H1 (cell line): ENCODE measurements around the gene NBPF19. TPM values are rescaled to one million over a fixed set of nuclear protein-coding genes. Genes with fewer than 3 reads are reported as not detected.
"Not testable (repeated sequence)": the region's sequence is repeated elsewhere in the genome, so short reads cannot be mapped to it uniquely, and the experiment has no call there.

ENCODE experiments used
- CTCF ChIA-PET: fragments of 300-600 bp; sonication (Branson Sonifier 250); formaldehyde crosslinking; loops from one replicate; lab custom pipeline; 2021; ENCODE audit not compliant: partially characterized antibody; lab: Charles Lee
- POLR2A ChIA-PET: fragments of 300-600 bp; sonication (Branson Sonifier 250); formaldehyde crosslinking; loops from one replicate; lab custom pipeline; 2021; ENCODE audit warnings: inconsistent platforms; ENCODE audit not compliant: partially characterized antibody; lab: Charles Lee
- DNase-seq, 2 experiments: peaks; one replicate each; pipeline versions ENCODE4 v3.0.0 to v3.0.0-alpha.2; 2010 to 2022; ENCODE audit warnings: low spot score in 2 of 2, low read depth in 1 of 2, mixed read lengths in 1 of 2
- FAIRE-seq: peaks from 2 replicates; lab custom pipeline; 2011; peaks lifted over from hg19 to GRCh38; lab: Jason Lieb, UNC
- H2AFZ ChIP-seq: 2 replicates; pipeline ENCODE4 v1.8.1; 2012; ENCODE audit warnings: low read length, inconsistent platforms
- H2AK5ac ChIP-seq: 2 replicates; pipeline ENCODE4 v1.6.1; 2013; ENCODE audit warnings: low read depth, low read length
- H2BK120ac ChIP-seq: replicated peaks from 2 replicates; pipeline ENCODE3; 2013; ENCODE audit warnings: low read depth, low read length, inconsistent platforms
- H2BK12ac ChIP-seq: 2 replicates; pipeline ENCODE4 v1.6.1; 2013; ENCODE audit warnings: low read depth, low read length
- H2BK15ac ChIP-seq: 2 replicates; pipeline ENCODE4 v1.6.1; 2013; ENCODE audit warnings: low read length
- H2BK20ac ChIP-seq: 2 replicates; pipeline ENCODE4 v1.6.1; 2013; ENCODE audit warnings: low read length
- H2BK5ac ChIP-seq: 2 replicates; pipeline ENCODE4 v1.6.1; 2013; ENCODE audit warnings: low read depth, low read length
- H3K14ac ChIP-seq: 2 replicates; pipeline ENCODE4 v1.6.1; 2013; ENCODE audit warnings: inconsistent platforms; ENCODE audit not compliant: insufficient read length
- H3K18ac ChIP-seq: 2 replicates; pipeline ENCODE4 v1.6.1; 2013; ENCODE audit warnings: low read length; ENCODE audit errors: extremely low read depth
- H3K23ac ChIP-seq: 2 replicates; pipeline ENCODE4 v1.6.1; 2013; ENCODE audit warnings: inconsistent platforms; ENCODE audit not compliant: insufficient read length
- H3K23me2 ChIP-seq: 2 replicates; pipeline ENCODE4 v1.6.1; 2013; ENCODE audit warnings: low read depth, low read length
- H3K27ac ChIP-seq: 2 replicates; pipeline ENCODE4 v1.6.1; 2011; ENCODE audit warnings: low read depth, low read length, inconsistent platforms
- H3K27me3 ChIP-seq, 4 experiments: replicated peaks in 1 of 4; 1 replicate in 1 of 4; 2 replicates in 3 of 4; pipeline versions ENCODE4 v1.6.1 to v1.8.1; 2011 to 2013; ENCODE audit warnings: low read length in 3 of 4, mild to moderate bottlenecking in 3 of 4, inconsistent platforms in 2 of 4, mixed read lengths in 2 of 4, moderate library complexity in 1 of 4; ENCODE audit not compliant: control insufficient read depth in 3 of 4, insufficient read depth in 3 of 4; ENCODE audit errors: extremely low read depth in 1 of 4
- H3K36me3 ChIP-seq, 4 experiments: 2 replicates each; pipeline versions ENCODE4 v1.6.1 to v1.8.1; 2011 to 2013; ENCODE audit warnings: mild to moderate bottlenecking in 4 of 4, low read length in 3 of 4, moderate library complexity in 2 of 4, control low read depth in 1 of 4, inconsistent platforms in 1 of 4; ENCODE audit not compliant: insufficient read depth in 4 of 4, control insufficient read depth in 2 of 4
- H3K4ac ChIP-seq: replicated peaks from 2 replicates; pipeline ENCODE3; 2013; ENCODE audit warnings: low read length, low read depth, mixed read lengths, inconsistent platforms; ENCODE audit not compliant: insufficient read length
- H3K4me1 ChIP-seq, 4 experiments: replicated peaks in 1 of 4; 1 replicate in 1 of 4; 2 replicates in 3 of 4; pipeline versions ENCODE4 v1.6.1 to v1.8.1; 2011 to 2013; ENCODE audit warnings: low read length in 3 of 4, inconsistent platforms in 2 of 4, mixed read lengths in 1 of 4; ENCODE audit not compliant: insufficient read depth in 4 of 4, control insufficient read depth in 3 of 4
- H3K4me2 ChIP-seq, 2 experiments: 2 replicates each; pipeline versions ENCODE4 v1.6.1 to v1.8.1; 2011 to 2013; ENCODE audit warnings: low read depth in 2 of 2, low read length in 2 of 2, control low read depth in 1 of 2, inconsistent platforms in 1 of 2, mild to moderate bottlenecking in 1 of 2; ENCODE audit not compliant: insufficient read depth in 1 of 2
- H3K4me3 ChIP-seq, 4 experiments: fragments of 200-600, 300-600 bp in 1 of 4; sonication (generic), shearing (Covaris generic), sonication (Bioruptor Twin) in 1 of 4; 2 replicates each; pipeline versions ENCODE4 v1.5.1 to v1.8.1; 2011 to 2016; ENCODE audit warnings: low read length in 4 of 4, low read depth in 3 of 4, control low read depth in 2 of 4, inconsistent platforms in 2 of 4, mild to moderate bottlenecking in 2 of 4, mixed read lengths in 1 of 4, moderate library complexity in 1 of 4; ENCODE audit not compliant: insufficient read depth in 2 of 4; ENCODE audit errors: extremely low read depth in 1 of 4
- H3K56ac ChIP-seq: replicated peaks from 2 replicates; pipeline ENCODE3; 2013; ENCODE audit warnings: low read depth, mild to moderate bottlenecking, mixed read lengths, low read length, inconsistent platforms; ENCODE audit not compliant: insufficient read length
- H3K79me1 ChIP-seq: 2 replicates; pipeline ENCODE4 v1.6.1; 2013; ENCODE audit warnings: low read depth, low read length, control low read depth
- H3K79me2 ChIP-seq, 2 experiments: 2 replicates each; pipeline versions ENCODE4 v1.6.1 to v1.8.1; 2012 to 2013; ENCODE audit warnings: low read length in 2 of 2, mild to moderate bottlenecking in 2 of 2, inconsistent platforms in 1 of 2; ENCODE audit not compliant: insufficient read depth in 2 of 2, control insufficient read depth in 1 of 2
- H3K9ac ChIP-seq, 4 experiments: replicated peaks in 1 of 4; 1 replicate in 1 of 4; 2 replicates in 3 of 4; pipeline versions ENCODE4 v1.6.1 to v1.8.1; 2011 to 2013; ENCODE audit warnings: low read depth in 3 of 4, low read length in 3 of 4, control low read depth in 2 of 4, mild to moderate bottlenecking in 2 of 4, moderate library complexity in 2 of 4, inconsistent platforms in 1 of 4; ENCODE audit errors: extremely low read depth in 1 of 4
- H3K9me3 ChIP-seq, 2 experiments: 2 replicates each; pipeline versions ENCODE4 v1.6.1 to v1.8.1; 2012 to 2013; ENCODE audit warnings: mild to moderate bottlenecking in 2 of 2, moderate library complexity in 2 of 2, control low read depth in 1 of 2, inconsistent platforms in 1 of 2, low read depth in 1 of 2, low read length in 1 of 2, mixed read lengths in 1 of 2; ENCODE audit not compliant: insufficient read depth in 2 of 2
- H4K20me1 ChIP-seq, 2 experiments: replicated peaks in 1 of 2; 2 replicates each; pipeline versions ENCODE3 to v1.8.1; 2011 to 2013; ENCODE audit warnings: inconsistent platforms in 2 of 2, low read length in 2 of 2, mild to moderate bottlenecking in 1 of 2; ENCODE audit not compliant: insufficient read depth in 2 of 2, control insufficient read depth in 1 of 2
- H4K5ac ChIP-seq: 2 replicates; pipeline ENCODE4 v1.6.1; 2013; ENCODE audit warnings: low read length, low read depth, mixed read lengths, inconsistent platforms; ENCODE audit not compliant: insufficient read length
- H4K8ac ChIP-seq: 2 replicates; pipeline ENCODE4 v1.8.0; 2013; ENCODE audit warnings: mild to moderate bottlenecking, moderate library complexity, low read length, inconsistent platforms; ENCODE audit not compliant: insufficient read depth; ENCODE audit errors: extremely low read depth
- H4K91ac ChIP-seq: replicated peaks from 2 replicates; pipeline ENCODE3; 2013; ENCODE audit warnings: low read length, mixed read lengths, inconsistent platforms; ENCODE audit not compliant: insufficient read length
- WGBS, 2 experiments: shearing (Covaris generic) in 1 of 2; methylation state at CpG; one replicate each; pipeline versions ENCODE4 v1.1.6 to v1.1.7; 2013 to 2015; ENCODE audit warnings: low lambda C conversion rate in 2 of 2, mixed read lengths in 2 of 2, inconsistent platforms in 1 of 2, low coverage in 1 of 2, missing lambda C conversion rate in 1 of 2; ENCODE audit not compliant: insufficient replicate concordance in 2 of 2, insufficient coverage in 1 of 2, insufficient read length in 1 of 2; ENCODE audit errors: extremely low coverage in 1 of 2, missing lambda C conversion rate in 1 of 2; 5-methylcytosine and 5-hydroxymethylcytosine counted together
- polyA plus RNA-seq, 7 experiments: library from polyadenylated mRNA; depleted of rRNA in 3 of 7; stranded (reverse) in 5 of 7; unstranded in 2 of 7; fragments of >200 nt in 5 of 7; fragments of 200-250 nt in 2 of 7; gene quantifications; 1 replicate in 5 of 7; 2 replicates in 1 of 7; 4 replicates in 1 of 7; pipeline versions ENCODE4 v1.2.1 to v1.2.3, GENCODE V29; 2011 to 2013; ENCODE audit warnings: missing spikeins in 2 of 7, mixed read lengths in 2 of 7
- total RNA-seq: library from RNA; stranded (reverse); fragmentation: NEBNext Ultra II Directional; extraction: Animal tissue kit (Norgen Biotek cat#: 25700); gene quantifications from 2 replicates; pipeline ENCODE4 v1.2.1, GENCODE V29; 2021

Gene NBPF19
- total and polyA plus RNA-seq, 2 of the 8 experiments (the other 6 are each of a cell fraction or from before 2014, with no cell fraction given) = 3.2 to 5.1 TPM

GRCh38 chr1:149565485-149565884, 90.6 kb downstream of the NBPF19 start:
- H3K27me3 ChIP-seq, H3K27ac ChIP-seq, FAIRE-seq, H4K5ac ChIP-seq, H3K79me1 ChIP-seq, H2AFZ ChIP-seq, H2BK5ac ChIP-seq, H3K23ac ChIP-seq, H3K4me3 ChIP-seq, H3K9me3 ChIP-seq, H3K56ac ChIP-seq, H4K20me1 ChIP-seq, H3K9ac ChIP-seq, H3K36me3 ChIP-seq, POLR2A ChIA-PET, H3K4me2 ChIP-seq, H3K79me2 ChIP-seq, H4K8ac ChIP-seq, H2AK5ac ChIP-seq, CTCF ChIA-PET, H4K91ac ChIP-seq, H2BK20ac ChIP-seq, H3K23me2 ChIP-seq, H3K14ac ChIP-seq, H2BK12ac ChIP-seq, H3K18ac ChIP-seq, H3K4me1 ChIP-seq, H2BK120ac ChIP-seq, H3K4ac ChIP-seq, H2BK15ac ChIP-seq, DNase-seq: not testable (repeated sequence)
- 100% methylated on average over 1 of the region's 4 CpGs; no CpG with 5 or more reads in 1 of the 2 experiments for WGBS, 2 experiments

GRCh38 chr1:149572763-149573162, 97.9 kb downstream of the NBPF19 start:
- H3K9me3 ChIP-seq, H3K14ac ChIP-seq, POLR2A ChIA-PET, H4K5ac ChIP-seq, H3K27me3 ChIP-seq, H2AK5ac ChIP-seq, H4K20me1 ChIP-seq, H3K23me2 ChIP-seq, H4K8ac ChIP-seq, H3K4me1 ChIP-seq, H2BK12ac ChIP-seq, H2BK15ac ChIP-seq, H3K4me2 ChIP-seq, H3K18ac ChIP-seq, H3K9ac ChIP-seq, H2BK120ac ChIP-seq, H3K56ac ChIP-seq, DNase-seq, FAIRE-seq, H3K79me1 ChIP-seq, H3K23ac ChIP-seq, H2BK5ac ChIP-seq, H3K27ac ChIP-seq, H2AFZ ChIP-seq, H3K79me2 ChIP-seq, H4K91ac ChIP-seq, H3K4me3 ChIP-seq, H3K36me3 ChIP-seq, H2BK20ac ChIP-seq, CTCF ChIA-PET, H3K4ac ChIP-seq: not testable (repeated sequence)
